HFFc6 (cell line): ENCODE results near the gene PDGFB. TPM values are rescaled to one million over a fixed set of nuclear protein-coding genes. Genes with fewer than 3 reads are reported as not detected.

ENCODE experiments used
- DNase-seq: peaks from one replicate; pipeline ENCODE4 v3.0.0-alpha.2; 2018
- H3K27ac Mint-ChIP-seq: 2 replicates; pipeline ENCODE4 v1.8.0; 2020; ENCODE audit warnings: mild to moderate bottlenecking, mixed read lengths
- H3K27me3 Mint-ChIP-seq: 2 replicates; pipeline ENCODE4 v1.8.0; 2021; ENCODE audit warnings: mild to moderate bottlenecking, moderate library complexity, mixed read lengths; ENCODE audit not compliant: insufficient read depth
- H3K36me3 Mint-ChIP-seq: 2 replicates; pipeline ENCODE4 v1.8.0; 2021; ENCODE audit warnings: low read depth, mixed read lengths
- H3K4me1 Mint-ChIP-seq: 2 replicates; pipeline ENCODE4 v1.8.0; 2020; ENCODE audit warnings: low read depth, mixed read lengths
- H3K4me3 Mint-ChIP-seq: 2 replicates; pipeline ENCODE4 v1.8.0; 2020; ENCODE audit warnings: mild to moderate bottlenecking, moderate library complexity, mixed read lengths
- H3K9me3 Mint-ChIP-seq: 2 replicates; pipeline ENCODE4 v1.8.0; 2020; ENCODE audit warnings: mild to moderate bottlenecking, mixed read lengths
- CTCF ChIP-seq: fragments of 200-600 bp; sonication (generic); IDR thresholded peaks from 2 replicates; pipeline ENCODE4 v1.5.0; 2021; ENCODE audit warnings: antibody characterized with exemption, mild to moderate bottlenecking
- total RNA-seq, 6 experiments: library from RNA; stranded (reverse); fragmentation: NEBNext Ultra II Directional; extraction: Animal tissue kit (Norgen Biotek cat#: 25700); gene quantifications; 2 replicates in 1 of 6; 3 replicates in 5 of 6; pipeline ENCODE4 v1.2.3, GENCODE V29; 2021

PDGFB gene
- total RNA-seq, 6 experiments from 2014 or later: not detected

- no peak for DNase-seq
- Mint-ChIP-seq H3K27me3 (peaks cover 29% of the 10 kb centered on the region), H3K4me1 (no peaks in the 10 kb centered on the region), H3K36me3 (no peaks in the 10 kb centered on the region), H3K27ac (no peak overlapping the region), H3K9me3 (no peaks in the 10 kb centered on the region), H3K4me3 (no peak overlapping the region)
- TF ChIP-seq CTCF: no peak
Measured at GRCh38 chr22:39232806-39233709, 11.7 kb downstream of the PDGFB start.

- Mint-ChIP-seq H3K27me3 (peaks cover 25% of the 10 kb centered on the region), H3K4me3 (no peak overlapping the region), H3K27ac (no peak overlapping the region), H3K4me1 (no peaks in the 10 kb centered on the region), H3K9me3 (no peaks in the 10 kb centered on the region), H3K36me3 (no peaks in the 10 kb centered on the region)
- no peak for DNase-seq
- no peak for TF ChIP-seq CTCF
Measured at GRCh38 chr22:39232246-39232645, 12.5 kb downstream of the PDGFB start.

GRCh38 chr22:39231197-39231950 lies 13.4 kb downstream of the PDGFB start:
- DNase-seq: no peak
- no peak overlapping the region for H3K4me3 Mint-ChIP-seq
- no peaks in the 10 kb centered on the region for H3K36me3 Mint-ChIP-seq
- H3K27me3 Mint-ChIP-seq: peaks cover 23% of the 10 kb centered on the region
- no peaks in the 10 kb centered on the region for H3K9me3 Mint-ChIP-seq
- no peak for TF ChIP-seq CTCF
- no peaks in the 10 kb centered on the region for H3K4me1 Mint-ChIP-seq
- H3K27ac Mint-ChIP-seq: no peak overlapping the region

GRCh38 chr22:39230261-39231196 lies 14.3 kb downstream of the PDGFB start:
- Mint-ChIP-seq H3K27me3 (peaks cover 22% of the 10 kb centered on the region), H3K4me3 (no peak overlapping the region), H3K36me3 (no peaks in the 10 kb centered on the region), H3K27ac (no peak overlapping the region), H3K4me1 (no peaks in the 10 kb centered on the region), H3K9me3 (no peaks in the 10 kb centered on the region)
- no peak for DNase-seq
- TF ChIP-seq CTCF: peak; percentile 14; the same call in 1 of the 2 replicates

- no peak overlapping the region for H3K27ac Mint-ChIP-seq
- no peaks in the 10 kb centered on the region for H3K9me3 Mint-ChIP-seq
- no peaks in the 10 kb centered on the region for H3K36me3 Mint-ChIP-seq
- TF ChIP-seq CTCF: no peak
- peaks cover 22% of the 10 kb centered on the region for H3K27me3 Mint-ChIP-seq
- no peak overlapping the region for H3K4me3 Mint-ChIP-seq
- DNase-seq: no peak
- no peaks in the 10 kb centered on the region for H3K4me1 Mint-ChIP-seq
Measured at GRCh38 chr22:39229688-39230260, 15.0 kb downstream of the PDGFB start.
